GM18520 (cell line): Measurements from ENCODE around the gene TEAD1.

ENCODE experiments used
- ATAC-seq: cut with Tn5 transposase; IDR thresholded peaks from one replicate; pipeline ENCODE4 v1.9.1; 2021; ENCODE audit not compliant: unreplicated experiment

Gene TEAD1

DNA sequence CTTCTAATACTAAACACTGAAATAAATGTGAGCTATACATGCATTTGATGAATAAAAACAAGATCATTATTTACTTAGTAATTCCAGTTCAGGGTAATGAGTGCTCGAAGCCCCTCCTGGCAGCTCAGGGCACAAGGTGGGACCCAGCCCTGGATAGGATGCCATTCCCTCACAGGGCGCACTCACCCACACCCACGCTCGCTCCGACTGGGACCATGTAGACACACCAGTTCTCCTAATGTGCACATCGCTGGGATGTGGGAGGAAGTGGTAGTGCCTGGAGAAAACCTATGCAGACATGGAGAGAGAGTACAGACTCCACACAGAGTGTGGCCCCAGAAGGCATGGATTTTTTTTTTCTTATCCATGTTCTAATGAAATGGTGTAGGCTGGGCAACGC lies 290.4 kb downstream of the TEAD1 start:
- no peak for ATAC-seq

DNA sequence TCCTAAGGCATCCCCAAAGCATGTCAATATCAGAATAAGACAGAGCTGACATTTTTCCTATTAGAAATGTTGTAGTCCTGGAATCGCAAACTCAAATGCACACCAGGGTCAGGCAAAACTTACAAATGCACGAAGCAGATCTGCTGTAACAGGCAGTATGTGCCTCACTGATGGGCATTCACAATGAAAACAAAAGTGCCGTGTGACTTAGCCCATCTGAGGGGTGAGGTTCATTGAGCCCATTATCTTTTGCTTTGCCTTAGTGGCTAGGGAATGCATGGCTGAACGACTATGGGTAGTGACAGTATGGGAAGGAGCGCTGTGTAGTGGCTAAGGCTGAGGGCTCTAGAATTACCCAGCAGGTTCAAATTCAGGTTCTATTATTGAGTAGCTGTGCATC lies 291.8 kb downstream of the TEAD1 start:
- ATAC-seq: no peak

DNA sequence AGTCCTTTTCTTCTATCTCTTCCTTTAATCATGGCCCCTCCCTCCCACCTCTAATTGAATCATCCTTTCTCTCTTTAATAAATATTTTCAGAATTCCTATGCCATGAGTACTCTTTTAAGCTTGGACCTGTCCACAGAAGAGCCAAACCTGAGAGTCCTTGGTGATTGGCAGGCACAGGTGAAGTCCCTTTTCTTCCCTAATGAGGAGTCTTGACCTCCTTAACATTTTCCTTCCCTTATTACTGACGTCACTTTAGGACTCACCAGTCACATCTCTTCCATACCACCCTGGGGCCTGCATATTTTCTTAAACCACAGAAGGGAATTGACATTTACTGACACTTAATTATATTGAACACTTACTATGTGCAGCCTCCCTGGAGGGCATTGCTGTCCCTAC lies 293.9 kb downstream of the TEAD1 start:
- no peak for ATAC-seq

DNA sequence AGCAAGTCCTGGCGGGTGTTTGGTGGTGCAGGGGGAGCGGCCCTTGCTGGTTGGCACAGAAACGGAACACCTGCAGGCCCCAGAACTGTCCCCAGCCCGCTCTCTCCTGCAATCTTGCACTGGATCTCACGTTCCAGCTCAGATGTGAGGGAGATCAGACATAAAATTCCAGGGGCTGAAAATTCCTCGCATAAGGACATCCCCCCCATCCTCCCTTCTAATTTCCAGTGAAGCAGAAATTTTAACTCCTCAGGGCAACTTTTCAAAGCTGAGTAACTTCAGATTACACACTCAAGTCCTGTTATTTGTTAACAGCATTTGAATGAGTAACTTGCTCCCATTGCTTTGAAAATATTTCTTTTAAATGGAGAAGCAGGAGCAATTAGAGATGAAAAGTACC lies 294.6 kb downstream of the TEAD1 start:
- no peak for ATAC-seq

DNA sequence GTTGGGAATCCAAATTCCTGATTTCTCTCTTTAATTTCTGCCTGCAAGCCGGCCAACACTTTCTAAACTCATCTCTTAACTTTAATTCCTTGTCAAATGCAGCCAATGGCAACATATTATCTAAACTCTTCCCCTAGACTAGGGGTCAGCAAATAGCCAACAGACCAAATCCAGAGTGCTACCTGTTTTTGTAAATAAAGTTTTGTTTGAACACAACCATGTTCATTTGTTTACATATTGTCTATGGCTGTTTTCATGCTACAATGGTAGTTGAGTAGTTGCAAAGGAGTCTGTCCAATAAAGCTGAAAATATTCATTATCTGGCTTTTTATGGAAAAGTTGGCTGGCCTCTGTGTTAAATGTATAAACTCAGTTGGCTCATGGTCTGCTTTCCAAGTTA lies 297.7 kb downstream of the TEAD1 start:
- no peak for ATAC-seq

DNA sequence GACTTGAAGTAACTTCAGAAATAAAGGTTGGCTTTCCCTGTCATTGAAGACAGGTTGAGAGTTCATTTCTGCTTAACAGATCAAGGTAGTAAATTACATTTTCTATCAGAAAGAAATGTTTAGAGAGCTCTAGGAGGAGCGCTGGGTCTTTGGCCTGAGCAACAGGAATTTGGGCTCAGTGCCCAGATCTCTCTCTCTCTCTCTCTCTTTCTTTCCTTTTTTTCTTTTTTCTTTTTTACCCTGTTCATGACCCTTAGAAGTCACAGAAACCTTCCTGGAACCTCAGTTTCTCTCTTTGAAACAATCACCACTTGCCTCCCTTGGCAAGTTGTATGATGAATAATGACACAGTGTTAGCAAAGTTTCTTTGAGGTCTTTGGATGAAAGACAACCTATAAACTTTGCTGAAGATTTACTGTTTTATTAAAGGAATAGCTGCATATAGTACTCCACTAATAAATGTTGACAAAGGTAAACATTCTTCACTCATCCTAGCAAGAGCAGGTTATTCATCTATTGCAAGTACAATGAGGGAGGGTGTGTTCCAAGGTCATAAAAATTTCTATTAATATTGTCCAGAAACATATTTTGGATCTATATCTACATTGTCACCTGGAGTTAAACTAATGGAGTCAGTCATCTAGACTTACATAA lies 299.4 kb downstream of the TEAD1 start:
- ATAC-seq: no peak

DNA sequence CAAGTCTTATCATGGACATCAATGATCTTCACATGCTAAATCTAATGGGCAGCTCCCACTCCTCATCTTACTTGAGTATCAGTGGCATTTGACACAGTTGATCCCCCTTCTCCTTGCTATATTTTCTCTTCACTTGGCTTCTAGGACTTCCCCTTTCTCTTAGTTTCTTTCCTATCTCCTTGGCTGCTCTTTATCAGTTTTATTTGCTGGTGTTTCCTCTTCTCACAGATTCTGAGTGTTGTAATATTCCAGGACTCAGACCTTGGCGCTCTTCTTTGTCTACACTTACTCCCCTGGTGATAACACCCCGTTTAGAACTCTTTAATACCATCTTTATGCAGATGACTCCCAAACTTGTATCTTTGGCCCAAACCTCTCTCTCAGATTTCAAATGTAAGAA lies 301.0 kb downstream of the TEAD1 start:
- no peak for ATAC-seq

DNA sequence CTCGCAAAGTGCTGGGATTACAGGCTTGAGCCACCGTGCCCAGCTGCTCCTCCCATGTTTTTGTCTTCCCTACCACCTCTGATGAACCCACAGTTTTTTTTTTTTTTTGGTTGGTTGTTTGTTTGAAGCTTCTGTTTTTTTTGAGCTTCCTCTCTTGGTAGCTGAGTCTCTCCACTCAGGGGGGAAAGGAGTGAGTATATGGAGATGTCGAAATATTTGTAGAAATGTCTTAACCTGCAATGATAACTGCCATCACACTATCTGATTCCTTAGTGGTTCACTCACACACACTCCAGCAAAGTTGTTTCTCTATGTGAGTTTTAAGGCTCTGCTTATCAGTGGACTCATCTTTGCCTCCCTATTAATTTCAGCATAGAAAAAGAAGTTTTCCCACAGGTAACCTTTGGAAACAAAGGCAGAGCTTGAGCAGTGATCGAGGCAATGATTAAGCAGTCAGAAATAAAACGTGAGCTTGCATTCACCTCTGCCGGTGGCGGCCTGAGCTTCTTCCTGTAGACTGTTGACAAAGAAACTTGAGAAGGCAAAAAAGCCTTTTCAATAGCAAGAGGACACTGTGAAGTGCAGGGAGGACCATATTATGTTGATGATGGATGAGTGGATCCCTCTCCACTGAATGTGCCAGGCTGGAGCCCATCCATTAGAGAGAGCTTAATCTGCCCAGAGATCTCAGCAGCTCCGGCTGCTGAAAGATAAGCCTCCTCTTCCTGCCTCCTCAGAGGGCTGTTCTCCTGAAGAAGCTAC lies 305.9 kb downstream of the TEAD1 start:
- ATAC-seq: no peak

DNA sequence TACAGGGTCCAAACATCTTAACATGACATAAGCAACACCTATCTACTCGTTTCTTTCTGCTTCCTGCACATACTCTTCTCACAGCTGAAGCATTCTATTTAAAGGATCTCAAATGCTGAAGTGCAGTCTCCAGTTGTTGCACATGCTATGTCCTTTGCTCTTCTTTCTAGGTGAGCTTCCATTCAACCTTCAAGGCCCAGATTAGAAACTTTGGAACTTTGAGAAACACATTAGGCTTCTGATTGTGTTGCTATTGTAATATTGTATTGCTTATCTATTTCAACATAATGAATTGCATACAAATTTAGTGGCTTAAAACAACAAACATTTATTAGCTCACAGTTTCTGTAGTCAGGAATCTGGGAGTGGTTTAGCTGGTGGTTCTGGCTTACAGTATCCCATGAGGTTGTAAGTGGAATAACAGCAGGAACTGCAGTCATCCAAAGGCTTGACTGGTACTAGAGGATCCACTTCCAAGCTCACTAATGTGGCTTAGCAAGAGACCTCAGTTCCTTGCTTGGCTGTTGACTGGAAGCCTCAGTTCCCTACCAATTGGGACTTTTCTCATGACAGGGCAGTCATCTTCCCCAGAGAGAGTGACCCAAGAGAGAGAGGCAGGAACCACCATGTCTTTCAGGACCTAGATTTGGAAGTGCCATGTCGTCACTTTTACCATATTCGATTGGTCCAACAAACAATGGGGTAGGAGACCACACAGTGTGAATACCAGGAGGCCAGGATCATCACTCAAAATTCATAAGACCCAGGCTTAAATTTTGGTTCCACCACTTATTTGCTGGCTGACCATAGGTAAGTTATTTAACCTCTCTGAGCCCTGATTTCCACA lies 307.7 kb downstream of the TEAD1 start:
- no peak for ATAC-seq

DNA sequence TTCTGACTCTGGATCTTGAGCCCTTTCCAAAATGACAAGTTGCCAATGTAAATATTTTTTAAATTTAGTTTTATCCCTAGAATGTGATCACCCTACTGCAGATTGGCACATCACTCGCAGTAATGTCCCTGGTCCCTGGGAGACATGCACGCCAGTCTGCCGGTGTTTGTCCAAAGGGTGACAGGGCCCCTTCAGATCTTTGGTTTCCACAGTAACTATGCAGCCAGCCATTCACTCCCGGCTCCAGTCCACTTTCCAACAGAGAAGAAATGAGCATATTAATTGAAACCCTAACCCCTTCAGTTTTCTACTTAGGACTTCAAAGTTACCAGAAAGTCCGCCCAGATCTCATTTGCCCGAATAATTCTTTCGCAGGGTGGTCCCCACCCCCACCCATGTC lies 309.1 kb downstream of the TEAD1 start:
- ATAC-seq: no peak

DNA sequence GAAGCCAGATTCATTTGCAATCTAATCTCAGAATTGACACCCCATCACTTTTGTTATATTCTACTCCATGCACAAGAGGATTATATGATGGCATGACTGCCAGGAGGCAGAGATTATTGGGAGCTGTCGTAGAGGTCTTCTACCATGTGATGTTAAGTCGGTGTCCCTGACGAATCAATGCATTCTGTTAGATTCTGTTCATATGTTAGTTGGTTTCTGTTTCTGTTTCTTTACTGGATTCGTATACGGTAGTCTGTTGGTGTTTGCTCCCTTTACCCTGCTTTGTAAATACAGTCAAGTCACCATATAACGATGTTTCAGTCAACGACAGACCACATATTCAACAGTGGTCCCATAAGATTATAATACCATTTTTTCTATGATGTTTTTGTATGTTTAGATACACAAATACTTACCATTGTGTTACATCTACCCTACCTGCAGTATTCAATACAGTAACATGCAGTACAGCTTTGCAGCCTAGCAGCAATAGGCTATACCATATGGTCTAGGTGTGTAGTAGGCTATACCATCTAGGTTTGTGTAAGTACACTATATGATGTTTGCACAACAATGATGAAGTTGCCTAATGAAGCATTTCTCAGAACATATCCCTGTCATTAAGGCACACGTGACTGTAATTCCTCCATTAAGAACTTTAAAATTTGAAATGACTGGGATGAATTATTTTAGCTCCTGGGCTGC lies 312.1 kb downstream of the TEAD1 start:
- ATAC-seq: no peak

DNA sequence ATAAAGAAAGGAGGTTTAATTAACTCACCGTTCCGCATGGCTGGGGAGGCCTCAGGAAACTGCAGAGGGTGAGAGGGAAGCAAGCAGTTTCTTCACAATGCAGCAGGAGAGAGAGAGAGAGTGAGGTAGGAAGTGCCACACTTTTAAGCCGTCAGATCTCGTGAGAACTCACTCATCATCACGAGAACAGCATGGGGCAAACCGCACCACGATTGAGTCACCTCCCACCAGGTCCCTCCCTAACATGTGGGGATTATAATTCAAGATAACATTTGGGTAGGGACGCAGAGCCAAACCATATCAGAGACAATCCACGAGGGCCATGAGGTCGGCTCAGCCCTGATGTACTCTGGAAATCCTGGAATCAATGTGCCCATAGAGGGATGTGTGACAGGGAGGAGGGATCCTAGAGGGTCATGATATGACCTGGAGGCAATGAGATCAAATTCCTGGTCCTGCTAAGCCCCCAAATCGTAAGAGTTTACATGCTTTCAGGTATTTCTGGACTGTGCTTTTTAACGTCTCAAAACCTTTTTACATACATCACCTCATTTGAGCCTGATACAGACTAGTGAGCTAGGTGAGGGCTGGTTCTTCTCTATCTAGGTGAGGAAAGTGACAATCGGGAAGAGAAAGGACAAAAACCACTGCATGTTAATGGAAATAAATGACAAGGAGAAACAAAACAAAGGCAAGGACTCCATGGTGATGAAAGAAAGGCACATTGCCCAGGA lies 315.4 kb downstream of the TEAD1 start:
- no peak for ATAC-seq

DNA sequence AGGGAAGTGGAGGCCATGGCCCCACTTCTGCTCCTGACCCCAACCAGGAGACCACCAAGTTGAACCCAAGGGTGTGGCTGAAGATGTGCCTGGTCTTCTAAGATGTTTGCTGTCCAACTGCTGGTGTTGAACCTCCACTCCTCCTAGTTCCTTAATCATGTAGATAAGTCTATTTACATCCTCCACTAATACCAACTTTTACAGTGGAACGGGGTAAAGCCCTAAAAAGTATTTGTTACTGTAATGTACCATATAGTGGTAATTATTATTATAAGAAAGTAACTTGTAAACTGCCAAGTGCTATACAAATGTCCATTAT lies 315.9 kb downstream of the TEAD1 start:
- no peak for ATAC-seq

DNA sequence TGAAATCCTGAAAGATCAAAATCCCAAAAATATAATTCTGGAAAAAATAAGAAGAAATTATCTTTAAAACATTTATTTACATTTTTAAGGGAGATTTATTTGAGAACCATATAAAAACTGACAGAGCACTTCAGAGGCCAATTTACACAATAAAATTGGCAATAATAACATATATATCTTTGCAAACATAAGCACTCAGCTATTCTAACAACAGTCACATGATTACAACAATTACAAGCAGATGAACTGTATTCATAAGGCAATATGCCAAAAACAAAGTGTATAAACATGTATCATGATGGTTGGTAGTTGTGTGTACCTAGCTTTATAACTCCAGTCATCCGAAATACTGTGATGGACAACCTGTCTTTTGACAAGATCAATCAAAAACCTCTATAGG lies 317.2 kb downstream of the TEAD1 start:
- no peak for ATAC-seq

DNA sequence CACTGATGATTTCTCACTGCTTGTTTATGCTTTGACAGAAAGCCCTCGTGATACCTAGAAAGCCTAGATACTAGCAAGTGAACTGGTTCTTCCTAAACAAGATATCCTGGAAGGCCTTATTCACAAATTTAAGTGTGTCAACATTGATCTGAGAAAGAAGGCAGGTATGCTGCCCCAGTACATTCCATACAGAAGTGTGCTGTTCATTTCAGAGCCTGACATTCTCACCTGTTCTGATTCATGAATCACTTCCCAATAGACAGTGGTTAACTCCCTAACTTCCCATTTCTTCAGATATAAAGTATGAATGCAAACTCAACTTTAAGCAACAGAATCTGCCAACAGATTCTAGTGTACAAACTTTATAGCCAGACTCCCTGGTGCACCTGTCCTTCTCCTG lies 319.4 kb downstream of the TEAD1 start:
- no peak for ATAC-seq
